GM21723 (cell line): ENCODE results near the gene AGPAT3.

Experiments used
- ATAC-seq: cut with Tn5 transposase; IDR thresholded peaks from one replicate; pipeline ENCODE4 v1.9.1; 2021; ENCODE audit warnings: mild to moderate bottlenecking, moderate library complexity; ENCODE audit not compliant: unreplicated experiment

AGPAT3 gene

DNA sequence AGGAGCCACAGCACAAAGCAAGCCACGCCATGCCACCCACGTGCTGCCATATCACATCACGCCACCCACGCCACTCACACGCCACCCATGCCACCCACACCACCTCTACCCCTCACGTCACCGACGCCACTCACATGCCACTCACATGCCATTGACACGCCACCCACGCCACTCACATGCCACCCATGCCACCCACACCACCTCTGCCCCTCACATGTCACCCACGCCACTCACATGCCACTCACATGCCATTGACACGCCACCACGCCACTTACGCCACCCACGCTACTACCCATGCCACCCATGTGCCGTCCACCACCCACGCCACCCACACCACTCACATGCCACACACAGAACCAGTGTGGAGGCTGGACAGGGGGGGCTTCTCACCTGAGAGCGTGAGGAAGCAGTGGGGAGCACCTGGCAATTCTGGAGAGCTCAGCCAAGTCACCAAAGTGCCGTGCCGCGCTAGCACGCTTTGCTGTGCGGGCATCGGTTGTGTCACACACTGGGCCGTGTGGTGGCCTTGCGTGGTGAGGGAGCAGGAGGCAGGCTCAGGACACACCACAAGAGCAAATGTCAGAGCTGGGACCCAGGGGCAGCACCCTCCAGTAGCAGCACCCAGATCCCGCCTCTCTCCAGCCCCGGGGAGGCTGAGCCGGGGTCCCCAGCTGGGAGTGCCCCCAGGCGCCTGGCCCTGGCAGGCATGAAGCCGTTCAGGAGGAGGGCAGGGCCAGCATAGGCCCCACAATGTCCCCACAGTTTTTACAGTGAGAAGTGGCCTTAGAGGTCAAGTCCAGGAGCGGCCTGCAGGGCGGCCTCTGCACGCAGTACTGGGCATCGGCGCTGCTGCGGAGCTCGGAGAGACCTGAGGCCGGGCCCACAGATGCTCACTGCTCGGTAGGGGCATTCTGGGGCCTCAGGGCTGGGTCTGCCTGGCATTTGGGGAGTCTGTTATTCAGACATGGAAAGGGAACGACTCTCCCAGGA is 70.0 kb downstream of the AGPAT3 start:
- ATAC-seq, result no peak

- ATAC-seq, result no peak
Observed at GRCh38 chr21:43935711-43936110, 70.7 kb downstream of the AGPAT3 start.

- ATAC-seq, result no peak
Observed at GRCh38 chr21:43936247-43936967, 71.4 kb downstream of the AGPAT3 start.

DNA sequence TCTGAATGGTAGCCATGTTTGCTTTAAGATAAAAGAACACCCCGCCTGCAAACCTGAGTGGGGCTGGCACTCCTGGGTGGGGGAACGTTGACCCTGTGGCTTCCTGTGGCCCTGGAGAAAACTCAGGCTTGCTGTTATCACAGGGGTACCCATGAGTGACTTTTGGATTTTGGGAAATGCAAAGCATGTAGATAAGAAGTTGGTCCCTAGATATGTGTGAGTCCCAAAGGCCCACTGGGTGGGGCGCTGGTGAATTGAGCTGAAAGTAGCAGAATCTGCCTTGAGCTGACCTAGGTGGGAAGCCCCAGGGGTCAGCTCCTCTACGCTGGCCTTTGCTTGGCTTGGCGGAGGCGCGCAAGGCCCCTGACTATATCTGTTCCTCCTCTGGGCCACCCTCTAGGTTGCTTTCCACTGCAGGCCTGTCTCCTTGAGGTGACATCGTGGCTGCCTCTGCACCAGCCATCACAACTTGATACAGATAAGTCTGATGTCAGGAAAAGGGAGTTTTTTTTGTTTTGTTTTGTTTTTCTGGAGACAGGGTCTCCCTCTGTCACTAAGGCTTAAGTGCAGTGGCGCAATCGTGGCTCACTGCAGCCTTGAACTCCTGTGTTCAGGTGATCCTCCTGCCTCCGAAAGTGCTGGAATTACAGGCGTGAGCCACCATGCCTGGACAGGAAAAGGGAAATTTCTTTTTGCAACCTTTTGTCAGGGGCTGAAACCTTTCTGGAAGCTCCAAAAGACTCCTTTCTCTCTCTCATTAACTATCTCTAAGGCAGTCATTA is 72.2 kb downstream of the AGPAT3 start:
- ATAC-seq, result no peak

DNA sequence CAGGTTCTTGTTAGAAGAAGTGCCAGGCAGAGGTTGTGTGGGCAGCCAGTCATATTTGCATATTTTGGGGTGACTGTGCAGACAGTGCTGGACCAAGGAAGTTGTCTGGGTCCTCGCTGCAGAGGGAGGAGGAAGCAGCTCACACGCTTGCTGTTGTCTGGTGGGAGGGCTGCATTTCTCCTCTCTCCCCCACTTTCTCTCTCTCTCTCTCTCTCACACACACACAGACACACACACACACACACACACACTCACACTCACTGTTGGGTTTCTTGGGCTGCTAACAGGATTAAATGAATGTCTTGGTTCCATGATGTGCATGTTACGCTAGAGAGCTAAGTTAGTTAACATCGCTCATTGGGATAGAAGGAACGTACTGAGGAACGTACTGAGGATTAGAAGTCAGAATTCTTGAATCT is 72.9 kb downstream of the AGPAT3 start:
- ATAC-seq, result no peak

GRCh38 chr21:43938751-43939442 is 73.9 kb downstream of the AGPAT3 start:
- peak; percentile 70 for ATAC-seq

DNA sequence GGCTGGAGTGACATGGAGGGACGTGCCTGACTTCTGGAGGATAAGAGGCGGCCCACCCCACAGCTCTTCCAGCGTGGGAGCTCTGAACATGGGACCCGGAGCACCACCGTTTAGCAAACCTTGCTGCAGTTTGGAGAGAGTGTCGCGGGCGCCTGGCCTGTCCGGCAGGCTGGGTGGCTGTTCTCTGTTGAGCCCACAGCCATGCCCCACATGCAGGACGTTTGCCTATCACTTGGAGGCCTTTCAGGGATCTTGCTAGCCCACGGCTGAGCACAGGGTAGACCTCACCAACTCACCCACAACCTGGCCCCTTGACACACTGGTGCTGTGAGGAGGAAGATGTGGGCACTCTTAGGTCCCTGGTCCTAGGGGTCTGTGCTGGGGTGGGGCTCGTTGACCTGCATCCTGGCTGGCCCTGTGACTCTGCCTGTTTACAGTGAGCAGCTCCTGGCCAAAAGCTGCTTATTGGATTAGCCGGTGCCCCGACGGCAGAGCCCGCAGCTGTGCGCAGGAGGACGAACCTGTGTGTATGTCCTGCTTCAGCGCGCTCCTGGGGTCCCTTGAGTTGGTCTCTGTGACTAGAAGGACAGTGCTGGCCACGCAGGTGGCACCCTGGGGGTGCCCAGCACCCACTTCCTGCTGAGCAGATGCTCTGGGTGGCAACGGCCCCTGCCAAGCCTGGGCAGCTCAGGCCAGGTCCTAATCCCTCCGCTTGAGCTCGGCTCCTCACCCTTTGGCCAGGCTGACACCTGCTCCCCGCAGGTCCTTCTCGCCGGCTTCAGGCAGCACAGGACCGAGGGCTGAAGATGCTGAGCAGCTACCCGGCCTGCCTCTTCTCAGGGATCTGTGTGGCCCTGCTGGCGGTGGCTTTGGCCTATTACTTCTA is 74.7 kb downstream of the AGPAT3 start:
- no peak for ATAC-seq

GRCh38 chr21:43940329-43941050 is 75.5 kb downstream of the AGPAT3 start:
- no peak for ATAC-seq

- ATAC-seq, result no peak
Observed at GRCh38 chr21:43942201-43942600, 77.2 kb downstream of the AGPAT3 start.

GRCh38 chr21:43942621-43943020 is 77.6 kb downstream of the AGPAT3 start:
- ATAC-seq, result no peak

DNA sequence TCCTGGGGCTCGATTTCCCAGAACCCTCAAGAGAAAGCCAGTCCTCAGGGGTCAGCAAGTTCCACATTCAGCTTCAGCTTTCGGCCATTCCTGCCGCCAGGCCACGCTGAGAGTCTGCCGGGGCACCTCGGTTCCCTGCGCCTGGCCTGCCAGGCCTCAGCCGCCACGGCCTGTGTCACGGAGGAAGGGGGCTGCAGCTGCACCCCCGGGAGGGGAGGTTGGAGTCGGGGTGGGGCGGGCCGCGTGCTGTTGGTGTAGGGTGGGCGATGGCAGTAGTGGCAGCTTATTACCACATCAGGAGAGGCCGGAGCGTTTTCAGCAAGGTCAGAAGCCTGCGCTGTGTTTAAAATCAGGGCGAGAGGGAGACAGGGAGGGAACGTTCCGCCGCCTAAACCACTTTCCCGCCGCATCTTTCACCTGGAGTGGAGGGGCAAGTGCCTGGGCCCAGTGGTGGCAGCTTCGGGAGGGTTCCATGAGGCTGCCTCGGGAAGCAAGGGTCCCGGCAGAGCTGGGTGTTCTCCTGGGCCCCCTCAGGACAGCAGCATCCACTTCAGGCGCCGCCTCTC is 78.6 kb downstream of the AGPAT3 start:
- ATAC-seq, result no peak

GRCh38 chr21:43944078-43944633 is 79.1 kb downstream of the AGPAT3 start:
- ATAC-seq, result no peak

DNA sequence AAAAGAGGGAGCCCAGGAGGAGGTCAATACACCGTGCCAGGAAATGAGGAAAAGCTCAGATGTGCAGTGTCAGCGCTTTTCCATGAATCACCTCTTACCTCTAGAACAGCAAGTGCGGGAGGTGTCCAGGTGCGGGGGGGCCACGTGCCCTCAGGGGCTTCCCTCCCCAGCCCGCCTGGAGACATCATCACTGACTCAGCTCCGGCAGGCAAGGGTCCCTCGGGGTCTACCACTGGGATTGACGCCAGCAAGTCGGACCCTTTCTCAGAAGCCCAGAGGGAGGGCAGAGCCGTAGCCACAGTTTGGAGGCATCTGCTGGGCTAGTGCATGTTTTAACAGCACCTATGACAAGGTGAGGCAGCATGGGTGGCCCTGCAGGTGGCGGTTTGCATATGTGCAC is 79.7 kb downstream of the AGPAT3 start:
- no peak for ATAC-seq

- ATAC-seq, result no peak
Observed at GRCh38 chr21:43948740-43949498, 83.9 kb downstream of the AGPAT3 start.

- no peak for ATAC-seq
Observed at GRCh38 chr21:43949499-43950208, 84.6 kb downstream of the AGPAT3 start.

DNA sequence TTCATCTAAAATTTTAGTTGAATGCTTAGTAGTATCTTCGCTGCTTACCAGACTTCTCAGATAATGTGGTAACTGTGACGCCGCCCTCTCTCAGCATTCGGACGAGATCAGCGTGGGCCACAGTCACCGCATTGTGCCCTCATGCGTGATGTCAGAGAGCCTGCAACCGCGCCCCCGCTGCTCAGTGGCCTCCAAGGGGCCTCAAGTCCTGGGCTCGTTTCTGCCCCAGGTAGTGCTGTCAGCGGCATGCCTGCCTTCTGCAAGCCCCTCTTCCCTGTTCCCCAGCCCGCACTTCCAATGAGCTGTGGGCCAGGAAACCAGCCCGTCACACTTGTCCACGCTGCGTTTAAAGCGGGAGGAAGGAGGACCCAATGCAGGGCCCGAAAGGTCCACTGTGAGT is 85.5 kb downstream of the AGPAT3 start:
- ATAC-seq, result no peak

- ATAC-seq, result no peak
Observed at GRCh38 chr21:43950936-43951335, 85.9 kb downstream of the AGPAT3 start.
